GM15510 (cell line): ENCODE results near the gene SUV39H2.

Experiments used
- POLR2A ChIP-seq: IDR thresholded peaks from 3 replicates; pipeline ENCODE4 v1.6.1; 2011; ENCODE audit warnings: borderline replicate concordance; ENCODE audit not compliant: insufficient read length; ENCODE audit errors: extremely low read depth

SUV39H2 gene

GRCh38 chr10:14859043-14859442, 19.6 kb upstream of the SUV39H2 start:
- no peak for TF ChIP-seq POLR2A

- no peak for TF ChIP-seq POLR2A
Measured at GRCh38 chr10:14859775-14860174, 18.9 kb upstream of the SUV39H2 start.

GRCh38 chr10:14860791-14861190, 17.9 kb upstream of the SUV39H2 start:
- TF ChIP-seq POLR2A, result no peak

- no peak for TF ChIP-seq POLR2A
Measured at GRCh38 chr10:14873090-14873760, 5.4 kb upstream of the SUV39H2 start.

GRCh38 chr10:14875941-14876340, 2.7 kb upstream of the SUV39H2 start:
- TF ChIP-seq POLR2A, result no peak

GRCh38 chr10:14876764-14877163, 1.9 kb upstream of the SUV39H2 start:
- no peak for TF ChIP-seq POLR2A

- no peak for TF ChIP-seq POLR2A
Measured at GRCh38 chr10:14879124-14879927, 660 bp downstream of the SUV39H2 start.

- no peak for TF ChIP-seq POLR2A
Measured at GRCh38 chr10:14879928-14880193, 1.2 kb downstream of the SUV39H2 start.

GRCh38 chr10:14880229-14880628, 1.6 kb downstream of the SUV39H2 start:
- TF ChIP-seq POLR2A, result no peak

GRCh38 chr10:14884082-14884481, 5.4 kb downstream of the SUV39H2 start:
- TF ChIP-seq POLR2A, result no peak

- no peak for TF ChIP-seq POLR2A
Measured at GRCh38 chr10:14889318-14889717, 10.7 kb downstream of the SUV39H2 start.

GRCh38 chr10:14891151-14891550, 12.5 kb downstream of the SUV39H2 start:
- TF ChIP-seq POLR2A, result no peak

- no peak for TF ChIP-seq POLR2A
Measured at GRCh38 chr10:14904316-14904732, 25.7 kb downstream of the SUV39H2 start.

- no peak for TF ChIP-seq POLR2A
Measured at GRCh38 chr10:14904864-14905263, 26.2 kb downstream of the SUV39H2 start.

- TF ChIP-seq POLR2A, result no peak
Measured at GRCh38 chr10:14905890-14906289, 27.2 kb downstream of the SUV39H2 start.

GRCh38 chr10:14906765-14907164, 28.1 kb downstream of the SUV39H2 start:
- no peak for TF ChIP-seq POLR2A
